NOMO-1 treated with DMSO at 0.1 percent for 48 hours (cell line): ENCODE measurements around the gene GNG14.
A peak's percentile ranks its signal among the peaks of the same experiment; 100 is the strongest.
"Not testable (repeated sequence)": the region's sequence is repeated elsewhere in the genome, so short reads cannot be mapped to it uniquely, and the experiment has no call there.

Experiments used
- DNase-seq: peaks from one replicate; lab custom pipeline; 2025; ENCODE audit not compliant: unreplicated experiment; lab: John Stamatoyannopoulos, UW

GNG14 gene

DNA sequence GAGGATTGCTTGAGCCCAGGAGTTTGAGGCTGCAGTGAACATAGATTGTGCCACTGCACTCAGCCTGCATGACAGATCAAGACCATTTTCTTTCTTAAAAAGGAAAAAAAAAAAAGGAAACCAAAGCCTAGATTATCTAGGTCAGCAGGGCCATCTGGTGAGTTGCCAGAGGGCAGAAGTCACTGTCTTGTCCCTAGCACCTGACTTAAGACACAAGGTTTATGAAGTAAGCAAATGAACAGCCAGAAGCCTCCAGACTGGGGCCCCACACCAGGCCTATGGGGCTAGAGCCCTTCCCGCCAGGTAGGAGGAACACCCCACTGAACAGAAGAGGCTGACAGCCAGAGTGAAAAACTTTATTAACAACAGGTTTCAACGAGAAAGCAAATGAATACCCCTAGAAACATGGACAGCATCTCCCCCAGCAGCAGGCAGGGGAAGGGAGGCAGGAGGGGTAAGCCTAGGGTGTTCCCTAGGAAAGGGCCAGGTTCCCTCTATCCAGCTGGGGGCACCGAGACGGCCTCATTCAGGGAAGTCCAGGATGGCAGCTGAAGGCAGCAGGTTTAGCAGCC lies 20.0 kb upstream of the GNG14 start:
- DNase-seq = no peak

DNA sequence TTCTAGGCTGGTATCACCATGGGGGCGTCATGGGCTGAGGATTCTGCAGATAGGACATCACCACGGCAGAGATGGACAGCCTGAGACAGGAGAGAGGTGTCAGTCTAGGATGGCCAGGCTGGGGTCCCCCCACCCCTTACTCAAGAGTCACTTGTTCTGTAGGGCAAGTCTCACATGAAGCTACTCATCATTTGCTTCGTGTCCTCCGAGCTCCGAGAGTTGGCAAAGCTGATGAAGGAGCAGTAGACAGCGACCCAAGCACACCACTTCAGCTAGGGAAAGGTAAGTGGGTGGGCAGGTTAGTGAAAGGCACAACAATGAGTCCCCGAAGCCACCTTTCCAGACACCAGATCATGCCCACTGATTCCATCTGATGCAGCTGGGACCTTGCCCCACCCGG lies 19.5 kb upstream of the GNG14 start:
- no peak for DNase-seq

- DNase-seq = no peak
These were observed 18.9 kb upstream of the GNG14 start for GRCh38 chr19:12668932-12669269.

DNA sequence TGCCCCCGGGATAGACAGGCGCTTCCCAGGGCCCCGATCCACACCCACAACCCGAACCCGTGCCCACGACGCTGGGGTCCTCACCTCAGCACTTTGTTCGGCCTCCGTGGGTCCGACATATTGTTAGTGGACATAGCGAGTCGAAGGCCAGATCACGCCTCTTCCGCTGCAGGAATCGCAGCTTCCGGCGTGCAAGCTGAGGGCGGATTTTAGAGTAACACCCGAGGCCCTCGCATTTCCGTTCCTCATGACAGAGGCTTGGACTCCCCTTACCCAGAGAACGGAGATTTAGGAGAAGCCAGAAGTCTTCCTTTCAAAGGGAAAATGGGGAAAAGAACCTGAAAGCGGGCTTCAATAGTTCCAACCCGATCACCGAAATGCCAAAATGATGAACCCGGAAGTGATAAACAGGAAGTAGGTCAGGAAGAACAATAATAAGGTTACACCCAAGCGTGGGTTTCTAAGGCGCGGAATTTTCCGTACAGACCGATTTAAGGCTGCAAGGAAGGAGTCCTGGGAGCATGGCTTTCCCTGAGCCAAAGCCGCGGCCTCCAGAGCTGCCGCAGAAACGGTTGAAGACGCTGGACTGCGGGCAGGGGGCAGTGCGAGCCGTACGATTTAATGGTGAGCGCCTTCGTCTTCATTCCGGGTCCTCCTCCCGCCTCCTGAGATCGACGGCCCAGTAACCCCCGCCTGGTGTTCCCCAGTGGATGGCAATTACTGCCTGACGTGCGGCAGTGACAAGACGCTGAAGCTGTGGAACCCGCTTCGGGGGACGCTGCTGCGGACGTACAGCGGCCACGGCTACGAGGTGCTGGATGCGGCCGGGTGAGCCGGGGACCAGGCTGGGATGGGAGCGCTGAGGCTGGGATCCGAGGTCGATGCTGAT lies 18.3 kb upstream of the GNG14 start:
- peak; percentile 66 for DNase-seq

DNA sequence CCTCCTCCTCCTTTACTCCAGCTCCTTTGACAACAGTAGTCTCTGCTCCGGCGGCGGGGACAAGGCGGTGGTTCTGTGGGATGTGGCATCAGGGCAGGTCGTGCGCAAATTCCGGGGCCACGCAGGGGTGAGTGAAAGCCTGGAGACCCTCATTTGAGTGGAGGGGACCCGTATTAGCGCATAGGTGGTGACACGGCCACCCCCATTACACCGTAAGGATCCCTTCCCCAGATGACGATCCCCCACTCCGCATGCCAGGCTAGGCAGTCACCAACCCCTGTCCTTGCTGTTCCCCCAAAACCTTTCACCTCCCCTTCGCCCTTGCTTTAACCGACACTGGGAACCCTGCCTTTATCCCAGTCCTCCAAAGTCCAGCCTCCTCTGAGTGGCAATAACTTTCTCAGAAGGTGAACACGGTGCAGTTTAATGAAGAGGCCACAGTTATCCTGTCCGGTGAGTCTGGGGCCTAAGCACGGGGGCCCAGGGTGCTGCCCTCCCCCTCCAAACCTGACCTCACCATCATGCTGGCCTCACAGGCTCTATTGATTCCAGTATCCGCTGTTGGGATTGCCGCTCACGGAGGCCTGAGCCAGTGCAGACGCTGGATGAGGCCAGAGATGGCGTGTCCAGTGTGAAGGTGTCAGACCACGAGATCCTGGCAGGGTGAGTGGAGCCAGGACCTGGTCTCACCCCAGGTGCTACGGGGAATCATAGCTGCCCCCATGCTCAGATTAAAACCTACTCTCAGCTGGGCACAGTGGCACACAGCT lies 17.5 kb upstream of the GNG14 start:
- DNase-seq = no peak

DNA sequence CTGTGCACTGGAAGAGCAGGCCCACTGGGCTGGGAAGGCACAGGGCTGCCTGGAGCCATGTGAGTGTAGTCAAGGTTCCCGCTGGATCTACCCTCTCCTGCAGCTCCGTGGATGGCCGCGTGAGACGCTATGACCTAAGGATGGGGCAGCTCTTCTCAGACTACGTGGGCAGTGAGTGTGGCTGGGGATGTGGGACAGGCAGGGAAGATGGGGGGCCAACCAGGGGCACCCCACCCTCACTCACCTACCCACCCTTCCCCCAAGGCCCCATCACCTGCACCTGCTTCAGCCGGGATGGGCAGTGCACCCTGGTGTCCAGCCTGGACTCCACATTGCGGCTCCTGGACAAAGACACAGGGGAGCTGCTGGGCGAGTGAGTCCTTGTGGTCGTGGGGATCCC lies 15.1 kb upstream of the GNG14 start:
- no peak for DNase-seq

- DNase-seq = no peak
These were observed 12.4 kb upstream of the GNG14 start for GRCh38 chr19:12675399-12675798.

- DNase-seq = no peak
These were observed 11.9 kb upstream of the GNG14 start for GRCh38 chr19:12675940-12676339.

DNA sequence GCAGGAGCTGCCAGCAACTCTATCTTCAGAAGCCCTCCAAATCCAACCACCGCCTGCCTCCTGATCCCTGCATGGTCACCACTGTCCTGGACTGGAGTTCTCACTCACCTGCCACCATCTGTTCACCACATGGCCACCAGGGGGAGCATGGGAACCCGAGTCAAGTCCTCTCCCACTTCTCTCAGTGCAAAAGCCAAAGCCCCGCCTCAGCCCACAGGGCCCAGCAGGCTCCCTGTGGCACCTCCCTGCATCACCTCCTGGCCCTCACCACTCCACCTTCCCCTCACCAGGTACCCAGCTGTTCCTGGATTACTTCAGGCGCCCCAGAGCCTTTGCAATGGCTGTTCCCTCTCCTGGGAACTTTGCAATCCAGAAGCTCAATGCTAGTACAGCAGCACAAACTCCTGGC lies 11.4 kb upstream of the GNG14 start:
- peak; percentile 51 for DNase-seq

GRCh38 chr19:12676928-12677327 lies 10.9 kb upstream of the GNG14 start:
- no peak for DNase-seq

DNA sequence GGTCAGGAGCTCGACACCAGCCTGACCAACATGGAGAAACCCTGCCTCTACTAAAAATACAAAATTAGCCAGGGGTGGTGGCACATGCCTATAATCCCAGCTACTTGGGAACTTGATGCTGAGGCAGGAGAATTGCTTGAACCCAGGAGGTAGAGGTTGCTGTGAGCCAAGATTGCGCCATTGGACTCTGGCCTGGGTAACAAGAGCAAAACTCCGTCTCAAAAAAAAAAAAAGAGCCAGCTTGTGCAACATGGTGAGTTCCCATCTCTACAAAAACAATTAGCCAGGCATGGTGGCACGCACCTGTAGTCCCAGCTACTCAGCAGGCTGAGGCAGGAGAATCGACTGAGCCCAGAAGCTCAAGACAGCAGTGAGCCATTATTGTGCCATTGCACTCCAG lies 9.8 kb upstream of the GNG14 start:
- not testable (repeated sequence) for DNase-seq

DNA sequence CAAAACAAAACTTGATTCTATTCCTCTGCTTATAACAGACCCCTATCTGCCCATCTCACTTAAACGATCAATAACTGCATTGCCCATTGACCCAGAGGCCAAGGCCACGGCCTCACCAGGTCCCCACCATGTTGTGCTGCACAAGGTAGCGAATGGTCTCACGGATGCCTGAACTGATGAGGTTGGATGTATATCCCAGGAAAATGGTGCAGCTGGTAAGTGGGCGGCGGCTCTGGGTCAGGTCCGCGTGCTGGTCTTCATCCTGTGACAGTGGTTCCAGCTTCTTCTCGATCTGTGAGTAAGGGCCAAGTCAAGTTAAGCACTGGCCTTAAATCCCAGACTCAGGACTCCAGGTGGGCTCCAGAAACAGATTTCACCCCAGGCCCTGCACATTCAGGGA lies 7.8 kb upstream of the GNG14 start:
- no peak for DNase-seq

- DNase-seq = peak; percentile 92
These were observed 6.5 kb upstream of the GNG14 start, which contains the start of gene DHPS for GRCh38 chr19:12681074-12681987. Gene DHPS (minus strand): TSS chr19:12681880. CDS start chr19:12681766, 114 bp downstream.

GRCh38 chr19:12685831-12686230 lies 2.0 kb upstream of the GNG14 start:
- DNase-seq = no peak

DNA sequence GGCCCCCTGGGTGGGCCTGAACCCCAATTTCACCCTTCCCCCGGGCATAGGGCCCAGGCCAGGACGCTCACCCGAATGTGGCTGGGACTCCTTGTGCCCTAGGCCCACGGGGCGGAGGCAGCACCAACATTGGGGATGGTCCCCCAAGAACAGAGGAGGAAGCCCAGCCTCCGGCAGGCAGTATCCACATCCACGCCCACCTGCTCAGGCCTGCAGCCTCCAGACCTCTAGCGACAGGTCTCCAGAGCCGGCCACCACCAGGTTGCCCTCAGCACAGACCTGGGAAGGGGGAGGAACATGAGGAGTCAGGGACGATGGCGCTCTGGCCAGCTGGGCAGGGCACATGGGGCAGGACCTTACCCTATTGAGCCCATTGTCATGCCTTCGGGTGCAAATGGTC lies 1.2 kb downstream of the GNG14 start:
- DNase-seq = no peak

- no peak for DNase-seq
These were observed 1.9 kb downstream of the GNG14 start for GRCh38 chr19:12689581-12690216.

- DNase-seq = no peak
These were observed 5.2 kb downstream of the GNG14 start for GRCh38 chr19:12692960-12693359.

- DNase-seq = no peak
These were observed 6.8 kb downstream of the GNG14 start for GRCh38 chr19:12694641-12695040.

- DNase-seq = no peak
These were observed 7.3 kb downstream of the GNG14 start for GRCh38 chr19:12695096-12695495.

- DNase-seq = no peak
These were observed 7.7 kb downstream of the GNG14 start for GRCh38 chr19:12695514-12695913.
